Measurements from ENCODE around the gene ITGB4.

GRCh38 chr17:75688209-75688825 is 32.9 kb upstream of the ITGB4 start:
- no peak for TF ChIP-seq CTCF (IDR thresholded peaks at IDR 0.05)
- TF ChIP-seq POLR2AphosphoS5 (IDR thresholded peaks at IDR 0.05) = peak in 1 of 2 donors; percentile 33

Data from esophagus muscularis mucosa (tissue), 3 donors.